ENCODE data around the gene SLC7A7. TPM values are rescaled to one million over a fixed set of nuclear protein-coding genes. Genes with fewer than 3 reads are reported as not detected.

Gene SLC7A7
- total and polyA plus RNA-seq, 8 donors = 9.6 to 67.6 (median 10.3) TPM

DNA sequence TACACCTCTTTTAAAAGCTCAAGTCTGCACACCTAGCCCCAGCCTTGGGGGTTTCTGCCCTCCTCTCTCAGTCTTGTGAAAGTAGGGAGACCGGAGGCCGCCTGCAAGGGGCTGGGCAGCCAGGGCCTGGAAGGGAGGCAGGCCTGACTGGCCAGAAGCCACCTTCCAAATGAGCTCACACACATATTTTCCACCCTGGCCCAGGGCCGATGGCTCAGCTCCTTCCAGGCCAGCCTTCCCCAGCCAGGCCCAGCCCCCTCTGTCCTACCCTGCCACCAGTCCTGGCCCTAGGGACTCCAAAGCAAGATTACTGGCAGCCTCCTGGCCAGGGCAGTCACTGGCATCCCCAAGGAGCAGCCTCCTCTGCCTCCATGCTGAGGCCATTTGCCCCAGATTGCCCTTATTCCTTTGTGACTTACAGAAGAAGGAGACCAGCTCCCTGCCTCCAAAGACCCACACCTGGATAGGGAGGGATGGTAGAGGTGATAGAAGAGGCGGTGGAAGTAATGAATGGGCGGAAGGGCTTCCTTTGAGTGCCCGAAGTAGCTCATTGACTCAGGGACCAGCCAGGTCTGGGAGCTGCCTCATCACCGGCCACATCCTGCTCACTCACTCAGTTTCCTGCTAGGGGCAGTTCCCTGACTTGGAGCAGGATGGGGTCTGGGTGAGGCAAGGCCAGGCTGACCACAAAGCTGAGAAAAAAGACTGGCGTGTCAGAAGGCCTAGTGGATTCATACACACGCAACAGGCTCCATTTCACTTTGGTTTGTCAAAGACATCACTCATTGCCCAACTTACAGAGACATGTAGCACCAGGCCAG lies 35.9 kb upstream of the SLC7A7 start:
- Histone ChIP-seq H3K4me1 (peaks cover 29 to 71% of the 10 kb centered on the region in 2 donors), H3K36me3 (peaks cover 0 to 9% of the 10 kb centered on the region in 2 donors), H3K4me3 (no peak overlapping the region), H3K9me3 (no peaks in the 10 kb centered on the region), H3K27me3 (no peaks in the 10 kb centered on the region), H3K27ac (peak overlapping the region; percentile 80 to 85)
- intact Hi-C loops (cut with DNase I) = no loop called here
- DNase-seq (peak in 3 of 4 donors; percentile 78 to 94 (median 83)), ATAC-seq (peak; percentile 24)
- TF ChIP-seq, protein P1, sequence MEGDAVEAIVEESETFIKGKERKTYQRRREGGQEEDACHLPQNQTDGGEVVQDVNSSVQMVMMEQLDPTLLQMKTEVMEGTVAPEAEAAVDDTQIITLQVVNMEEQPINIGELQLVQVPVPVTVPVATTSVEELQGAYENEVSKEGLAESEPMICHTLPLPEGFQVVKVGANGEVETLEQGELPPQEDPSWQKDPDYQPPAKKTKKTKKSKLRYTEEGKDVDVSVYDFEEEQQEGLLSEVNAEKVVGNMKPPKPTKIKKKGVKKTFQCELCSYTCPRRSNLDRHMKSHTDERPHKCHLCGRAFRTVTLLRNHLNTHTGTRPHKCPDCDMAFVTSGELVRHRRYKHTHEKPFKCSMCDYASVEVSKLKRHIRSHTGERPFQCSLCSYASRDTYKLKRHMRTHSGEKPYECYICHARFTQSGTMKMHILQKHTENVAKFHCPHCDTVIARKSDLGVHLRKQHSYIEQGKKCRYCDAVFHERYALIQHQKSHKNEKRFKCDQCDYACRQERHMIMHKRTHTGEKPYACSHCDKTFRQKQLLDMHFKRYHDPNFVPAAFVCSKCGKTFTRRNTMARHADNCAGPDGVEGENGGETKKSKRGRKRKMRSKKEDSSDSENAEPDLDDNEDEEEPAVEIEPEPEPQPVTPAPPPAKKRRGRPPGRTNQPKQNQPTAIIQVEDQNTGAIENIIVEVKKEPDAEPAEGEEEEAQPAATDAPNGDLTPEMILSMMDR (IDR thresholded peaks at IDR 0.05) = no peak

DNA sequence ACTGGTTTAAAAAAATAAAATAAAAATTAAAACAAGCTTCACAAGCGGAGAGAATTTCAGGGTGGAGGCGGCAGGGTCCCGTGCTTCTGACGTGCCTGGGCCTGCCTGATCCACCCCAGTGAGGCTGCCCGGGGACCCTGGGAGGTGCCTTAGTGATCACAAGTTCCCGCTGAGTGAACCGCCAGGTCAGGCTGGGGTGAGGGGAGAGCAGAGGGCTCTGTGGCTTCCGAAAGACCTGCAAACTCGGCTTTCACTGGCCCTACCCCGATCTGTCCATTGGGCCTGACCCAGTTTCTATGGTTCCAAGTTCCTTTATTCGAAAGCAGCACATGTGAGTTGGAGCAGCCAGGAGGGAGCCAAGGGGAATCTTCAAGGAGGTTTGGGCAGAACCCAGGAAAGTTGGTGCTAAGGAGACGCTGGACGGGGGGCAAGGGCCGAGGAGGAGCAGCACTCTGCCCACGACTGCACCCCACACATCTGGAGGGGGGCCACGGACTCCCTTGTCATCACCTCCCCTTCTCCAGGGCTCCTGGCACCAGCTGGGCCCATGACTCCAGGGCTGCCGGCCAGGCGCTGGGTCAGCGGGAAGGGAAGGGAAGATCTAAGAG lies 34.1 kb upstream of the SLC7A7 start:
- H3K27ac ChIP-seq = peak overlapping the region; percentile 71 to 88

DNA sequence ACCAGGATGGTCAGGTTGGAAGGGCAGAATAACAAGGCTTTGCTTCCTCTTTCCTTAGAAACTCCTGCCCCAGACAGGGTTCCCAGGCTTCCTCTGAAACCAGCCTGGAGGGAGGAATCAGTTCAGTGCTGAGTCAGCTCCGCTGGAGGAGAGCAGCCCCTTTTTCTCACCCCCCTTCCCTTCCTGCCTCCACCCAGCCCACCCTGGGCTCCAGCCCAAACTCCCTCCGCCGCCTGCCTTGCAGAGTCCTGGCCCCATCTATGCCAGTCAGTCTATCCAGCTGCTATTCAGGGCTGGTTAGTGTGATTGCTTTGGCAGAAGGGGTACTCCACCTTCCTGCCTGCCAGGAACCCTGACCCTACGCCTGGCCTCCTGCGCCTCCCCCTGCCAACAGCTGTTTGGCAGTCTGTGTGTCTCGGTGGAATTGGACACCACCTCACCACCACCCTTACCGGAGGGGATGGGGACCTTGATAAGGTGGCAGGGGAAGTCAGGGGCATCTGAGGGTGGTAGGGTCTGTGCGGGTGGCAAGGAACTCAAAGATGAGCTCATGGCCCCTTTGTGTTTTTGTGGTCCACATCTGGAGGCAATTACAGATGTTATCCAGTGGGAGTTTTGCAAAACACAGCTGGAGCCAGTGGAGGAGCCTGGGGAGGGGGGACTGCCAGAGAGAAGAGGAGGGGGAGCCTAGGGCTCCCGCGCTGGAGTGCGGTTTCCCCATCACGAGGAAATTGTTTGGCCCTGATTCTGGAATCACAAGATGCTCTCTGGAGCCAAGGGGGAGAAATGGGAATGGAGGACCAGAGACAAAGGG lies 33.3 kb upstream of the SLC7A7 start:
- Histone ChIP-seq H3K4me3 (no peak overlapping the region), H3K9me3 (no peaks in the 10 kb centered on the region), H3K27ac (peak overlapping the region; percentile 71 to 88), H3K36me3 (peaks cover 0 to 35% of the 10 kb centered on the region in 2 donors), H3K4me1 (peaks cover 29 to 78% of the 10 kb centered on the region in 2 donors), H3K27me3 (no peaks in the 10 kb centered on the region)
- TF ChIP-seq, protein P1 (IDR thresholded peaks at IDR 0.05) = no peak
- DNase-seq = peak; percentile 75 to 96 (median 88)
- ATAC-seq = peak; percentile 50
- intact Hi-C loops (cut with DNase I) = no loop called here

More for the DNA sequence above, 34.1 kb upstream of the SLC7A7 start:
- DNase-seq (peak in 3 of 4 donors; percentile 58 to 61 (median 60)), ATAC-seq (peak; percentile 4)
- Histone ChIP-seq H3K4me1 (peaks cover 29 to 78% of the 10 kb centered on the region in 2 donors), H3K36me3 (peaks cover 0 to 27% of the 10 kb centered on the region in 2 donors), H3K9me3 (no peaks in the 10 kb centered on the region), H3K4me3 (no peak overlapping the region), H3K27me3 (no peaks in the 10 kb centered on the region)
- TF ChIP-seq, protein P1 (IDR thresholded peaks at IDR 0.05) = no peak
- intact Hi-C loops (cut with DNase I) = no loop called here

DNA sequence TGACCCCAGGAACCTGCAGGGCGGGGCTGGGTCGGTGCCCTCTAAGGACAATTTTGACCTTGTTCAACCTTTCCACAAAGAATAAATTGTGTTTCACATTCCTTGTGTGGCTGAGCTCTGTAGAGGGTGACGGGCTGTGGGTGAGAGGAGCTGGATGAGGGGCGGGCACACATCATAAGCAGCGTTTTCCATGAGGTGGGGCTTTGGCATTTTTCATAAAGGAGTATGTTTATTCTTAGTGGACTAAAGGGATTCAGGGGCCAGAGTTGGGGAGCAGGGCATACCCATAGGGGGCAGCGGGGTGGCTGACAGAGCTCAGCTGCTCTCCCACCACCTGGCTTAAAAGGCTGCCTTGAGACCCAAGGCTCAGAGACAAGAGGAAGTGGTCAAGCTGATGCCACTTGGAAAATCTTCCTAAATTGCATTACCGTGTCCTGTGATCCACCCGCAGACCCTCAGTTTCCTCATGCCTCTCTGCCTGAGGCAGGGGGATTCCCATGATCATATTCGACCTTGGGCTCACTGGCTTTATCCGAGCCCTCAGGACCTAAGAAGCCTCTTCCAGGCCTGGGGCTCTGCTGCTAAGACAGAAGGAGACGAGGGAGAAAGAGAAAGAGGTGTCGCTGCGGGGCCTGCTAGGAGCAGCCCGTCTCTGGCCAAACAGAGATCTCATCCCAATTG lies 32.6 kb upstream of the SLC7A7 start:
- no peaks in the 10 kb centered on the region for H3K27me3 ChIP-seq
- no peaks in the 10 kb centered on the region for H3K9me3 ChIP-seq
- intact Hi-C loops (cut with DNase I) = no loop called here
- H3K27ac ChIP-seq = peak overlapping the region; percentile 71 to 88
- DNase-seq = peak in 1 of 4 donors; percentile 26
- ATAC-seq = peak; percentile 1
- H3K4me1 ChIP-seq = peaks cover 24 to 70% of the 10 kb centered on the region in 2 donors
- no peak overlapping the region for H3K4me3 ChIP-seq
- TF ChIP-seq, protein P1 (IDR thresholded peaks at IDR 0.05) = no peak
- H3K36me3 ChIP-seq = peaks cover 0 to 42% of the 10 kb centered on the region in 2 donors

Measured in left lung (tissue), 10 donors.